CD4-positive, CD25-positive, alpha-beta regulatory T cell (primary cell): ENCODE data around the gene LRRC43. TPM values are rescaled to one million over a fixed set of nuclear protein-coding genes. Genes with fewer than 3 reads are reported as not detected.

Experiments used
- ATAC-seq, 2 donors: fragments of 150-1000 bp; cut with Tn5 transposase; one replicate each; pipeline ENCODE4 v1.10.0; 2021; ENCODE audit warnings: low read depth in 2 of 2, moderate number of reproducible peaks in 2 of 2, moderate library complexity in 1 of 2
- DNase-seq, 3 donors: peaks; one replicate each; pipeline versions ENCODE4 v3.0.0 to v3.0.0-alpha.2; 2012 to 2022; ENCODE audit warnings: mixed read lengths in 1 of 3
- H3K27ac ChIP-seq: one replicate; pipeline ENCODE4 v1.7.0; 2013; ENCODE audit warnings: mild to moderate bottlenecking, low read length; ENCODE audit not compliant: insufficient read depth, poor library complexity, severe bottlenecking
- H3K27me3 ChIP-seq: one replicate; pipeline ENCODE4 v1.7.0; 2013; ENCODE audit warnings: low read length; ENCODE audit not compliant: control insufficient read depth, insufficient read depth
- H3K36me3 ChIP-seq: one replicate; pipeline ENCODE4 v1.7.0; 2013; ENCODE audit warnings: mild to moderate bottlenecking, low read length, moderate library complexity; ENCODE audit not compliant: control insufficient read depth, insufficient read depth
- H3K4me1 ChIP-seq: 2 replicates; pipeline ENCODE4 v1.7.0; 2013; ENCODE audit warnings: mild to moderate bottlenecking, low read length; ENCODE audit not compliant: insufficient read depth, control insufficient read depth, poor library complexity, severe bottlenecking
- H3K4me3 ChIP-seq: one replicate; pipeline ENCODE4 v1.7.0; 2013; ENCODE audit warnings: low read depth, mild to moderate bottlenecking, low read length, moderate library complexity
- H3K9me3 ChIP-seq, 2 experiments: 1 replicate in 1 of 2; 2 replicates in 1 of 2; pipeline ENCODE4 v1.7.0; 2013; ENCODE audit warnings: low read length in 2 of 2, mild to moderate bottlenecking in 1 of 2, moderate library complexity in 1 of 2; ENCODE audit not compliant: control insufficient read depth in 2 of 2
- H3K27ac Mint-ChIP-seq, 3 donors: one replicate each; pipeline ENCODE4 v1.8.0; 2020 to 2022; ENCODE audit warnings: mild to moderate bottlenecking in 3 of 3, mixed read lengths in 3 of 3, moderate library complexity in 2 of 3
- H3K27me3 Mint-ChIP-seq: one replicate; pipeline ENCODE4 v1.8.0; 2022; ENCODE audit warnings: mild to moderate bottlenecking, mixed read lengths
- H3K36me3 Mint-ChIP-seq: one replicate; pipeline ENCODE4 v1.8.0; 2020; ENCODE audit warnings: mixed read lengths
- H3K4me1 Mint-ChIP-seq, 4 donors: one replicate each; pipeline ENCODE4 v1.8.0; 2020 to 2022; ENCODE audit warnings: mixed read lengths in 4 of 4, mild to moderate bottlenecking in 1 of 4
- H3K4me3 Mint-ChIP-seq, 4 donors: one replicate each; pipeline ENCODE4 v1.8.0; 2020 to 2022; ENCODE audit warnings: mild to moderate bottlenecking in 4 of 4, mixed read lengths in 4 of 4, moderate library complexity in 3 of 4
- H3K9me3 Mint-ChIP-seq, 7 donors: one replicate each; pipeline ENCODE4 v1.8.0; 2020 to 2022; ENCODE audit warnings: mixed read lengths in 7 of 7, mild to moderate bottlenecking in 3 of 7, moderate library complexity in 2 of 7
- polyA plus RNA-seq, 4 donors: library from polyadenylated mRNA; unstranded; fragments of 300-500 nt; fragmentation: Illumina TruSeq; gene quantifications; one replicate each; pipeline ENCODE4 v1.2.3, GENCODE V29; 2021
- total RNA-seq: library from RNA; stranded (reverse); gene quantifications from one replicate; pipeline ENCODE4 v1.2.3, GENCODE V29; 2022

LRRC43 gene
- total and polyA plus RNA-seq, 5 donors from 2014 or later = not detected

- no peak overlapping the region for H3K4me3 Mint-ChIP-seq
- H3K4me1 ChIP-seq = no peaks in the 10 kb centered on the region
- peaks cover 75% of the 10 kb centered on the region for H3K36me3 ChIP-seq
- peaks cover 28% of the 10 kb centered on the region for H3K36me3 Mint-ChIP-seq
- peaks cover 0 to 8% (median 5%) of the 10 kb centered on the region in 4 donors for H3K4me1 Mint-ChIP-seq
- no peak overlapping the region for H3K4me3 ChIP-seq
- ATAC-seq (no peak), DNase-seq (no peak)
- no peaks in the 10 kb centered on the region for H3K27me3 Mint-ChIP-seq
- H3K27me3 ChIP-seq = no peaks in the 10 kb centered on the region
- H3K27ac Mint-ChIP-seq = no peak overlapping the region
- H3K9me3 Mint-ChIP-seq = no peaks in the 10 kb centered on the region
- no peaks in the 10 kb centered on the region for H3K9me3 ChIP-seq
- no peak overlapping the region for H3K27ac ChIP-seq
These were observed 32.8 kb downstream of the LRRC43 start for GRCh38 chr12:122215771-122216170.

GRCh38 chr12:122216445-122216844 is 33.5 kb downstream of the LRRC43 start:
- no peaks in the 10 kb centered on the region for H3K27me3 ChIP-seq
- Mint-ChIP-seq H3K27ac (no peak overlapping the region), H3K4me1 (peaks cover 0 to 15% (median 8%) of the 10 kb centered on the region in 4 donors), H3K27me3 (no peaks in the 10 kb centered on the region), H3K4me3 (no peak overlapping the region), H3K36me3 (peaks cover 32% of the 10 kb centered on the region), H3K9me3 (no peaks in the 10 kb centered on the region)
- H3K9me3 ChIP-seq = no peaks in the 10 kb centered on the region
- no peak for ATAC-seq
- H3K4me3 ChIP-seq = no peak overlapping the region
- H3K4me1 ChIP-seq = no peaks in the 10 kb centered on the region
- H3K36me3 ChIP-seq = peaks cover 74% of the 10 kb centered on the region
- H3K27ac ChIP-seq = no peak overlapping the region
- DNase-seq = no peak

GRCh38 chr12:122225683-122226365 is 42.9 kb downstream of the LRRC43 start, which contains the start of gene DIABLO:
DIABLO (minus strand) TSS chr12:122226052; CDS start chr12:122226014, 38 bp downstream.
- Mint-ChIP-seq H3K36me3 (peaks cover 15% of the 10 kb centered on the region), H3K9me3 (no peaks in the 10 kb centered on the region), H3K4me3 (peak within 1 kb of the TSS; percentile 88 to 97 (median 92)), H3K27me3 (no peaks in the 10 kb centered on the region), H3K4me1 (peaks cover 13 to 52% (median 33%) of the 10 kb centered on the region in 4 donors), H3K27ac (peak within 1 kb of the TSS; percentile 84 to 96 (median 91))
- H3K36me3 ChIP-seq = peaks cover 44% of the 10 kb centered on the region
- peak within 1 kb of the TSS; percentile 69 for H3K4me3 ChIP-seq
- H3K27ac ChIP-seq = peak within 1 kb of the TSS; percentile 98
- H3K4me1 ChIP-seq = peaks cover 25% of the 10 kb centered on the region
- H3K9me3 ChIP-seq = no peaks in the 10 kb centered on the region
- DNase-seq = peak; percentile 100
- no peaks in the 10 kb centered on the region for H3K27me3 ChIP-seq
- ATAC-seq = peak; percentile 90 to 96

- Mint-ChIP-seq H3K4me1 (peaks cover 13 to 44% (median 29%) of the 10 kb centered on the region in 4 donors), H3K4me3 (peak overlapping the region in 3 of 4 donors; percentile 46 to 97 (median 93)), H3K9me3 (no peaks in the 10 kb centered on the region), H3K36me3 (peaks cover 14% of the 10 kb centered on the region), H3K27ac (no peak overlapping the region), H3K27me3 (no peaks in the 10 kb centered on the region)
- Histone ChIP-seq H3K4me1 (peaks cover 25% of the 10 kb centered on the region), H3K9me3 (no peaks in the 10 kb centered on the region), H3K27ac (peak overlapping the region; percentile 49), H3K4me3 (no peak overlapping the region), H3K36me3 (peaks cover 45% of the 10 kb centered on the region), H3K27me3 (no peaks in the 10 kb centered on the region)
- ATAC-seq (no peak), DNase-seq (no peak)
These were observed 43.6 kb downstream of the LRRC43 start for GRCh38 chr12:122226366-122227125.

GRCh38 chr12:122227341-122227740 is 44.4 kb downstream of the LRRC43 start:
- Mint-ChIP-seq H3K36me3 (peaks cover 17% of the 10 kb centered on the region), H3K4me1 (peaks cover 15 to 38% (median 27%) of the 10 kb centered on the region in 4 donors), H3K9me3 (no peaks in the 10 kb centered on the region), H3K27me3 (no peaks in the 10 kb centered on the region), H3K27ac (peak overlapping the region in 2 of 3 donors; percentile 5 to 51), H3K4me3 (peak overlapping the region; percentile 74 to 97 (median 82))
- peak; percentile 23 to 42 (median 30) for DNase-seq
- H3K27me3 ChIP-seq = no peaks in the 10 kb centered on the region
- peaks cover 25% of the 10 kb centered on the region for H3K4me1 ChIP-seq
- H3K4me3 ChIP-seq = peak overlapping the region; percentile 16
- H3K9me3 ChIP-seq = no peaks in the 10 kb centered on the region
- ATAC-seq = no peak
- H3K27ac ChIP-seq = no peak overlapping the region
- H3K36me3 ChIP-seq = peaks cover 49% of the 10 kb centered on the region

- Mint-ChIP-seq H3K4me1 (peaks cover 16 to 35% (median 26%) of the 10 kb centered on the region in 4 donors), H3K27me3 (no peaks in the 10 kb centered on the region), H3K9me3 (no peaks in the 10 kb centered on the region), H3K36me3 (peaks cover 19% of the 10 kb centered on the region), H3K4me3 (peak overlapping the region; percentile 51 to 97 (median 70)), H3K27ac (no peak overlapping the region)
- H3K9me3 ChIP-seq = no peaks in the 10 kb centered on the region
- H3K27ac ChIP-seq = no peak overlapping the region
- H3K36me3 ChIP-seq = peaks cover 51% of the 10 kb centered on the region
- no peaks in the 10 kb centered on the region for H3K27me3 ChIP-seq
- ATAC-seq = no peak
- no peak for DNase-seq
- peaks cover 25% of the 10 kb centered on the region for H3K4me1 ChIP-seq
- H3K4me3 ChIP-seq = peak overlapping the region; percentile 9
These were observed 45.2 kb downstream of the LRRC43 start for GRCh38 chr12:122228092-122228491.

GRCh38 chr12:122230798-122231197 is 47.9 kb downstream of the LRRC43 start:
- H3K9me3 Mint-ChIP-seq = no peaks in the 10 kb centered on the region
- H3K36me3 Mint-ChIP-seq = peaks cover 31% of the 10 kb centered on the region
- no peaks in the 10 kb centered on the region for H3K27me3 Mint-ChIP-seq
- no peak for ATAC-seq
- no peak overlapping the region for H3K4me3 ChIP-seq
- no peak overlapping the region for H3K27ac ChIP-seq
- peaks cover 63% of the 10 kb centered on the region for H3K36me3 ChIP-seq
- H3K4me1 Mint-ChIP-seq = peaks cover 8 to 18% (median 12%) of the 10 kb centered on the region in 4 donors
- peaks cover 11% of the 10 kb centered on the region for H3K4me1 ChIP-seq
- no peak overlapping the region for H3K4me3 Mint-ChIP-seq
- no peak for DNase-seq
- no peak overlapping the region for H3K27ac Mint-ChIP-seq
- H3K27me3 ChIP-seq = no peaks in the 10 kb centered on the region
- H3K9me3 ChIP-seq = no peaks in the 10 kb centered on the region
